ENCODE results near the gene PDZRN3. TPM values are rescaled to one million over a fixed set of nuclear protein-coding genes. Genes with fewer than 3 reads are reported as not detected.
A peak's percentile ranks its signal among the peaks of the same experiment; 100 is the strongest.

Gene PDZRN3
- total RNA-seq, 1 donor from 2014 or later: 21.9 TPM

DNA sequence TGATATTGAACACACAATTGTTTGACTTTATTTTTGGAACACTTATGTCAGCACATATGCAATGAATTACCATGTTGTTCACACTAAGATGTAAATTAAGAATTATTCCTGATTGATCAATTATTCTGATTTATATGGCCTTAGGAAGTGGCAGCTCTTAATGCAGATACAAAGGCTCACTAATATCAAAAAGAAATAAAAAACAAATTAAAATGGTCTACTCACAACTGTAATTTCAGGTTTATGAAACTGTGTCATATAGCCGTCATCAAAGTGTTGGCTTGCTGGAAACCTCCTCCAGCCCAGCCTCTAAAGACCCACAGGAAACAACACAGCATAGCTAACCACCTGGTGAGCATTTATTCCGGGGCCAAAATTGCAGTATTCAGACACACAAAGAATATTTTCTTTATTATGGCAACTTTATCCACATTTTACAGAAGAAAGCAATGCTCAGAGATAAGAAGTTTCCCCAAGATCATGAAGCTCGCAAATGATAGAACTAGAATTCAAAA is 33.4 kb downstream of the PDZRN3 start:
- DNase-seq: no peak
- peaks cover 15% of the 10 kb centered on the region for H3K9me3 Mint-ChIP-seq (ENCODE audit: unreplicated experiment)
- TF ChIP-seq, protein P1, sequence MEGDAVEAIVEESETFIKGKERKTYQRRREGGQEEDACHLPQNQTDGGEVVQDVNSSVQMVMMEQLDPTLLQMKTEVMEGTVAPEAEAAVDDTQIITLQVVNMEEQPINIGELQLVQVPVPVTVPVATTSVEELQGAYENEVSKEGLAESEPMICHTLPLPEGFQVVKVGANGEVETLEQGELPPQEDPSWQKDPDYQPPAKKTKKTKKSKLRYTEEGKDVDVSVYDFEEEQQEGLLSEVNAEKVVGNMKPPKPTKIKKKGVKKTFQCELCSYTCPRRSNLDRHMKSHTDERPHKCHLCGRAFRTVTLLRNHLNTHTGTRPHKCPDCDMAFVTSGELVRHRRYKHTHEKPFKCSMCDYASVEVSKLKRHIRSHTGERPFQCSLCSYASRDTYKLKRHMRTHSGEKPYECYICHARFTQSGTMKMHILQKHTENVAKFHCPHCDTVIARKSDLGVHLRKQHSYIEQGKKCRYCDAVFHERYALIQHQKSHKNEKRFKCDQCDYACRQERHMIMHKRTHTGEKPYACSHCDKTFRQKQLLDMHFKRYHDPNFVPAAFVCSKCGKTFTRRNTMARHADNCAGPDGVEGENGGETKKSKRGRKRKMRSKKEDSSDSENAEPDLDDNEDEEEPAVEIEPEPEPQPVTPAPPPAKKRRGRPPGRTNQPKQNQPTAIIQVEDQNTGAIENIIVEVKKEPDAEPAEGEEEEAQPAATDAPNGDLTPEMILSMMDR (IDR thresholded peaks at IDR 0.05; ENCODE audit: partially characterized antibody, unreplicated experiment): no peak
- H3K27me3 Mint-ChIP-seq (ENCODE audit: unreplicated experiment): peaks cover 8% of the 10 kb centered on the region
- H3K4me1 Mint-ChIP-seq (ENCODE audit: low read depth, unreplicated experiment): peaks cover 34% of the 10 kb centered on the region
- H3K4me3 Mint-ChIP-seq (ENCODE audit: unreplicated experiment): no peak overlapping the region
- peak overlapping the region; percentile 94 for H3K27ac Mint-ChIP-seq (ENCODE audit: unreplicated experiment)
- H3K36me3 Mint-ChIP-seq (ENCODE audit: unreplicated experiment): peaks cover 3% of the 10 kb centered on the region

DNA sequence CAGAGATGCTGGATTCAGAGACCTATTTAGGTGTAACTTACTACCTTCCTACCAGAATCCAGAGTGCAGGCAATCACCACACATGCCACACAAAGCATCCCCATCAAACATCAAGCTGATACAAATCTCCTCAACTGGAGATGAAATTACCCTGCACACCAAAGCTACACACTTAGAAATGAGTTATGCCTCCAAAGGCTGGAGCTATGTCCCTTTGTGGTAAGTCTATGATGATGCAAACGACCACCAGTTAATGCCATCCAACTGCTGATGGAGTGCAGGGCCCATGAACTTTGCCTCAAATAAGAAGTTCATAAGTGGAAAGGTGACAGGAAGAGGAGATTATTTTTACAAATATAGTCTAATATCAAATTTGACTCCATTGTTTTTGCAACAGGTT is 38.1 kb downstream of the PDZRN3 start:
- peaks cover 21% of the 10 kb centered on the region for H3K4me1 Mint-ChIP-seq (ENCODE audit: low read depth, unreplicated experiment)
- H3K27me3 Mint-ChIP-seq (ENCODE audit: unreplicated experiment): peaks cover 4% of the 10 kb centered on the region
- TF ChIP-seq, protein P1 (IDR thresholded peaks at IDR 0.05; ENCODE audit: partially characterized antibody, unreplicated experiment): no peak
- H3K4me3 Mint-ChIP-seq (ENCODE audit: unreplicated experiment): no peak overlapping the region
- DNase-seq: no peak
- no peaks in the 10 kb centered on the region for H3K36me3 Mint-ChIP-seq (ENCODE audit: unreplicated experiment)
- no peak overlapping the region for H3K27ac Mint-ChIP-seq (ENCODE audit: unreplicated experiment)
- peaks cover 1% of the 10 kb centered on the region for H3K9me3 Mint-ChIP-seq (ENCODE audit: unreplicated experiment)

DNA sequence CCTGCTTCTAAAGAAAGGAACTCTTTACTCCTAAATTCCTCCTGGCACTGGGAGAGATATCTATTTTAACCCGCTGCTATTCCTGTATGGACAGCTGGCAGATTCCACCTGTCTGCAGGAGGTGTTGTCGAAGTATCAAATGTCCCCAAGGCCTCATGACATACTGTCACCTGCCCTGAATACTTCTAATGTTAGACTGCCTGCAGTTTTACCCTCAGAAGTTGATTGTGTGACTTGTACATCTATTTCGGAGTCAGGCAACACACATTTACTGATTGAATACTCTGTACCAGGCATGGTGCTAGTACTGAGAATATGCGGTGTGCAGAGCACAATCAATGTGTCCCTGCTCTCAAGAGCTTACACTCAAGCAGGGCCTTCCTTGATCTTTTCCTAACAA is 38.6 kb downstream of the PDZRN3 start:
- Mint-ChIP-seq H3K4me3 (ENCODE audit: unreplicated experiment) (no peak overlapping the region), H3K9me3 (ENCODE audit: unreplicated experiment) (peaks cover 1% of the 10 kb centered on the region), H3K27me3 (ENCODE audit: unreplicated experiment) (peaks cover 4% of the 10 kb centered on the region), H3K4me1 (ENCODE audit: low read depth, unreplicated experiment) (peaks cover 17% of the 10 kb centered on the region), H3K36me3 (ENCODE audit: unreplicated experiment) (no peaks in the 10 kb centered on the region), H3K27ac (ENCODE audit: unreplicated experiment) (no peak overlapping the region)
- TF ChIP-seq, protein P1 (IDR thresholded peaks at IDR 0.05; ENCODE audit: partially characterized antibody, unreplicated experiment): no peak
- DNase-seq: no peak

DNA sequence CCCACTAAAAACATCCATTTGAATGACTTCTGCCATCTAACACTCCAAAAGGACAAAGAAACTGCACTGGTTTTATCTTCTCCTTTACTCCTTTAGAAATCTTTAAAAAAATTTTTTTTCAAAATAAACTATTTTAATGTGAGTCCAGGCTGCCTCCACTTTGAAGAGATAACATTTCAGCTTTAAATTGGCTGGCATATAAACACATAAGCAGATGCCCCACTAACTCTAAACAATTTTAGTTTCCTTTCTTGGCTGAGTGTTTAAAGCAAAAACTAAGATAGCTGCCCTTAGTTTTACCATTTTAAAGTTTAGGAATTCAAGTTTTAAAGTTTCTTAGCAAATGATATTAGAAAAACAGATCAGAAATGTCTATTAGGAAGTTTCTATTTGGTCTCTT is 39.9 kb downstream of the PDZRN3 start:
- TF ChIP-seq, protein P1 (IDR thresholded peaks at IDR 0.05; ENCODE audit: partially characterized antibody, unreplicated experiment): no peak
- H3K9me3 Mint-ChIP-seq (ENCODE audit: unreplicated experiment): peaks cover 1% of the 10 kb centered on the region
- H3K4me1 Mint-ChIP-seq (ENCODE audit: low read depth, unreplicated experiment): peaks cover 14% of the 10 kb centered on the region
- H3K36me3 Mint-ChIP-seq (ENCODE audit: unreplicated experiment): no peaks in the 10 kb centered on the region
- no peak overlapping the region for H3K27ac Mint-ChIP-seq (ENCODE audit: unreplicated experiment)
- H3K27me3 Mint-ChIP-seq (ENCODE audit: unreplicated experiment): peaks cover 4% of the 10 kb centered on the region
- no peak overlapping the region for H3K4me3 Mint-ChIP-seq (ENCODE audit: unreplicated experiment)
- DNase-seq: no peak

DNA sequence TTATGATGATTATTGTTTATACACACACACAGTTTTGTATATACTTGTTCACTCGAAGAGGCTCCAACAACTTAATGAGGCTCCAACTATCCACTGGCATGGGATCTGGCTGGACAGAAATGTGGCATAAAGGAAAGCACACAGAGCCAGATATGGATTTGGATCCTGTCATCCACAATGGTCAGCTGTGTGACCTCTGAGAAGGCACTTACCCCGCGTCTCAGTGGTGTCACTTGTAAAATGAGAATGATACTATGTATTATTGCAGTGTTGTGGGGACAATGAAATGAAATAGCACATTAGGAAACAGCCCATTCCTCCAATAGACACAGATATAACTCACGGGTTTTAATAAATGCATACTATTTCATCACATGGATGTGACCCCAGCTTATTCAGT is 42.2 kb downstream of the PDZRN3 start:
- TF ChIP-seq, protein P1 (IDR thresholded peaks at IDR 0.05; ENCODE audit: partially characterized antibody, unreplicated experiment): no peak
- Mint-ChIP-seq H3K4me3 (ENCODE audit: unreplicated experiment) (no peak overlapping the region), H3K27me3 (ENCODE audit: unreplicated experiment) (peaks cover 2% of the 10 kb centered on the region), H3K9me3 (ENCODE audit: unreplicated experiment) (peaks cover 3% of the 10 kb centered on the region), H3K4me1 (ENCODE audit: low read depth, unreplicated experiment) (peaks cover 16% of the 10 kb centered on the region), H3K36me3 (ENCODE audit: unreplicated experiment) (no peaks in the 10 kb centered on the region), H3K27ac (ENCODE audit: unreplicated experiment) (no peak overlapping the region)
- DNase-seq: no peak

Measured in glutamatergic neuron (in vitro differentiated cells).